Gastrocnemius medialis (tissue), 4 donors: ENCODE measurements around the gene MED9. TPM values are rescaled to one million over a fixed set of nuclear protein-coding genes. Genes with fewer than 3 reads are reported as not detected.

Experiments used
- ATAC-seq, 2 donors: fragments of 150-250 bp; one replicate each; pipeline ENCODE4 v1.9.1; 2016
- DNase-seq, 2 donors: peaks; one replicate each; pipeline ENCODE4 v3.0.0-alpha.2; 2019
- H3K27ac ChIP-seq, 4 donors: fragments of 200-600 bp; sonication (generic); 1 replicate in 1 of 4; 2 replicates in 3 of 4; pipeline ENCODE4 v1.5.1; 2016 to 2018; ENCODE audit warnings: mild to moderate bottlenecking in 2 of 4, moderate library complexity in 1 of 4
- H3K27me3 ChIP-seq, 3 donors: fragments of 200-600 bp; sonication (generic) in 2 of 3; 1 replicate in 1 of 3; 2 replicates in 2 of 3; pipeline versions ENCODE4 v1.5.1 to v1.6.0; 2016 to 2019; ENCODE audit warnings: mild to moderate bottlenecking in 1 of 3, moderate library complexity in 1 of 3
- H3K36me3 ChIP-seq, 2 donors: fragments of 200-600 bp; sonication (generic) in 1 of 2; one replicate each; pipeline ENCODE4 v1.5.1; 2017 to 2018
- H3K4me1 ChIP-seq, 2 donors: fragments of 200-600 bp; sonication (generic) in 1 of 2; one replicate each; pipeline ENCODE4 v1.5.1; 2016 to 2017; ENCODE audit warnings: mild to moderate bottlenecking in 2 of 2
- H3K4me3 ChIP-seq, 4 donors: fragments of 200-600 bp; sonication (generic) in 3 of 4; 1 replicate in 1 of 4; 2 replicates in 3 of 4; pipeline ENCODE4 v1.5.1; 2016 to 2019; ENCODE audit warnings: mild to moderate bottlenecking in 2 of 4
- H3K9me3 ChIP-seq, 3 donors: fragments of 200-600 bp; sonication (generic) in 2 of 3; 1 replicate in 1 of 3; 2 replicates in 2 of 3; pipeline ENCODE4 v1.5.1; 2016 to 2019
- CTCF ChIP-seq, 5 experiments: fragments of 450-650 bp in 3 of 5; fragments of 200-600 bp in 2 of 5; sonication (generic) in 2 of 5; IDR thresholded peaks in 4 of 5; conservative IDR thresholded peaks in 1 of 5; 1 replicate in 4 of 5; 2 replicates in 1 of 5; pipeline ENCODE4 v1.5.1; 2016 to 2019; ENCODE audit warnings: antibody characterized with exemption in 5 of 5, mild to moderate bottlenecking in 3 of 5, moderate library complexity in 3 of 5
- POLR2A ChIP-seq, 2 donors: fragments of 450-650 bp; IDR thresholded peaks; one replicate each; pipeline ENCODE4 v1.6.1; 2017; ENCODE audit warnings: antibody characterized with exemption in 2 of 2, mild to moderate bottlenecking in 2 of 2, moderate library complexity in 2 of 2
- in situ Hi-C, 4 donors: fragments of 200-750 bp; cut with MboI; loops; one replicate each; pipeline versions ENCODE4 v1.15.0 to v1.8.0; 2017; ENCODE audit warnings: low sequenced_read_pairs in 4 of 4
- intact Hi-C: fragments of 100-400 bp; cut with DNase I; formaldehyde crosslinking; loops from one replicate; pipeline ENCODE4 v1.15.1; 2023; ENCODE audit warnings: low total_unique reads
- total RNA-seq, 4 donors: library from RNA; depleted of rRNA; stranded (reverse); fragments of >200 nt; gene quantifications; one replicate each; pipeline versions ENCODE4 v1.1.0 to v1.2.3, GENCODE V29; 2016

The MED9 gene
- total RNA-seq, 4 donors from 2014 or later, result 20.4 to 33.7 (median 27.7) TPM

- intact Hi-C loops, result no loop called here
- H3K4me1 ChIP-seq, result peaks cover 3 to 8% of the 10 kb centered on the region in 2 donors
- DNase-seq, result no peak
Observed at GRCh38 chr17:17520599-17521232, 43.9 kb downstream of the MED9 start.

GRCh38 chr17:17523001-17523730 is 46.4 kb downstream of the MED9 start:
- ATAC-seq, result no peak
- Histone ChIP-seq H3K4me1 (peaks cover 22 to 27% of the 10 kb centered on the region in 2 donors), H3K9me3 (no peaks in the 10 kb centered on the region), H3K27ac (peak overlapping the region in 2 of 4 donors; percentile 95 to 97), H3K4me3 (no peak overlapping the region), H3K36me3 (no peaks in the 10 kb centered on the region), H3K27me3 (no peaks in the 10 kb centered on the region)
- in situ Hi-C loops (no loop called here), intact Hi-C loops (no loop called here)
- TF ChIP-seq POLR2A (IDR thresholded peaks at IDR 0.05) (no peak), CTCF (IDR thresholded peaks at IDR 0.05 in 4 of 5, conservative IDR thresholded peaks at IDR 0.05 in 1 of 5) (no peak)
- no peak for DNase-seq

More at GRCh38 chr17:17520599-17521232, 43.9 kb downstream of the MED9 start:
- TF ChIP-seq POLR2A (IDR thresholded peaks at IDR 0.05), result no peak
- TF ChIP-seq CTCF (IDR thresholded peaks at IDR 0.05 in 4 of 5, conservative IDR thresholded peaks at IDR 0.05 in 1 of 5), result no peak
- Histone ChIP-seq H3K9me3 (no peaks in the 10 kb centered on the region), H3K36me3 (no peaks in the 10 kb centered on the region), H3K27ac (no peak overlapping the region), H3K4me3 (no peak overlapping the region), H3K27me3 (no peaks in the 10 kb centered on the region)
- no peak for ATAC-seq
- in situ Hi-C loops, result no loop called here

GRCh38 chr17:17523731-17524490 is 47.1 kb downstream of the MED9 start:
- no peak for ATAC-seq
- no peaks in the 10 kb centered on the region for H3K36me3 ChIP-seq
- H3K9me3 ChIP-seq, result no peaks in the 10 kb centered on the region
- H3K27me3 ChIP-seq, result no peaks in the 10 kb centered on the region
- peaks cover 24 to 35% of the 10 kb centered on the region in 2 donors for H3K4me1 ChIP-seq
- no peak overlapping the region for H3K4me3 ChIP-seq
- in situ Hi-C loops (no loop called here), intact Hi-C loops (no loop called here)
- TF ChIP-seq CTCF (IDR thresholded peaks at IDR 0.05 in 4 of 5, conservative IDR thresholded peaks at IDR 0.05 in 1 of 5) (no peak), POLR2A (IDR thresholded peaks at IDR 0.05) (no peak)
- H3K27ac ChIP-seq, result peak overlapping the region in 3 of 4 donors; percentile 90 to 97 (median 95)
- DNase-seq, result no peak

- ATAC-seq (no peak), DNase-seq (no peak)
- no peak overlapping the region for H3K4me3 ChIP-seq
- no peaks in the 10 kb centered on the region for H3K27me3 ChIP-seq
- peak overlapping the region; percentile 86 to 97 (median 92) for H3K27ac ChIP-seq
- in situ Hi-C loops (no loop called here), intact Hi-C loops (no loop called here)
- H3K36me3 ChIP-seq, result no peaks in the 10 kb centered on the region
- H3K9me3 ChIP-seq, result no peaks in the 10 kb centered on the region
- no peak for TF ChIP-seq POLR2A (IDR thresholded peaks at IDR 0.05)
- TF ChIP-seq CTCF (IDR thresholded peaks at IDR 0.05 in 4 of 5, conservative IDR thresholded peaks at IDR 0.05 in 1 of 5), result no peak
- peaks cover 24 to 38% of the 10 kb centered on the region in 2 donors for H3K4me1 ChIP-seq
Observed at GRCh38 chr17:17525311-17525710, 48.5 kb downstream of the MED9 start.
